Ovary (tissue), 3 donors: ENCODE data around the gene GPSM1.

Experiments used
- CTCF ChIP-seq, 3 donors: fragments of 450-650 bp in 2 of 3; fragments of 200-600 bp in 1 of 3; IDR thresholded peaks; one replicate each; pipeline versions ENCODE4 v1.5.1 to v1.8.0; 2016 to 2022; ENCODE audit warnings: antibody characterized with exemption in 3 of 3, mild to moderate bottlenecking in 1 of 3
- EP300 ChIP-seq: sonication (generic); formaldehyde crosslinking; IDR thresholded peaks from one replicate; pipeline ENCODE4 v1.6.1; 2017; ENCODE audit warnings: antibody characterized with exemption
- POLR2A ChIP-seq: fragments of 450-650 bp; IDR thresholded peaks from one replicate; pipeline ENCODE4 v1.6.1; 2017; ENCODE audit warnings: antibody characterized with exemption, mild to moderate bottlenecking, moderate library complexity
- donor health status: DM: no; HTN: no; CAD: no.

- TF ChIP-seq CTCF (IDR thresholded peaks at IDR 0.05) (no peak), POLR2A (no peak), EP300 (no peak)
Observed at GRCh38 chr9:136323371-136323789, 4.0 kb upstream of the GPSM1 start.
